Pancreas (tissue), 10 donors: ENCODE data around the gene TTC9B. TPM values are rescaled to one million over a fixed set of nuclear protein-coding genes. Genes with fewer than 3 reads are reported as not detected.

Source experiments
- ATAC-seq, 4 donors: fragments of 200-7000 bp; cut with Tn5 transposase; one replicate each; pipeline versions ENCODE4 v1.8.0 to v1.9.1; 2020; ENCODE audit warnings: mild to moderate bottlenecking in 4 of 4, moderate library complexity in 4 of 4
- DNase-seq, 6 donors: peaks; one replicate each; pipeline ENCODE4 v3.0.0-alpha.2; 2020
- FAIRE-seq: peaks from 2 replicates; lab custom pipeline; 2012; peaks lifted over from hg19 to GRCh38; lab: Jason Lieb, UNC
- H3K27ac ChIP-seq, 4 donors: fragments of 200-600 bp; sonication (generic); 1 replicate in 3 of 4; 2 replicates in 1 of 4; pipeline versions ENCODE4 v1.5.0 to v1.8.0; 2020
- H3K27me3 ChIP-seq, 4 donors: fragments of 200-600 bp; one replicate each; pipeline ENCODE4 v1.8.0; 2021
- H3K36me3 ChIP-seq, 3 donors: fragments of 200-600 bp; sonication (generic) in 1 of 3; one replicate each; pipeline versions ENCODE4 v1.5.0 to v1.8.0; 2020 to 2021
- H3K4me1 ChIP-seq, 3 donors: fragments of 200-600 bp; one replicate each; pipeline ENCODE4 v1.8.0; 2021
- H3K4me3 ChIP-seq, 4 donors: fragments of 200-600 bp; sonication (generic) in 2 of 4; one replicate each; pipeline versions ENCODE4 v1.5.0 to v1.8.0; 2020 to 2021
- H3K9me3 ChIP-seq, 4 donors: fragments of 200-600 bp; one replicate each; pipeline ENCODE4 v1.8.0; 2021
- WGBS, 2 donors: extraction: QIAGEN DNeasy Blood & Tissue Kit; methylation state at CpG; one replicate each; pipeline ENCODE4 v1.1.7; 2013; 5-methylcytosine and 5-hydroxymethylcytosine counted together
- intact Hi-C, 3 donors: fragments of 100-400 bp; cut with DNase I; formaldehyde crosslinking; loops; one replicate each; pipeline versions ENCODE4 v1.11.1 to v1.14.2; 2022
- polyA plus RNA-seq, 2 donors: library from polyadenylated mRNA; stranded (reverse); fragments of 200-250 nt; gene quantifications; one replicate each; pipeline ENCODE4 v1.2.3, GENCODE V29; 2013
- total RNA-seq, 6 donors: library from RNA; stranded (reverse); fragmentation: NEBNext Ultra II Directional in 4 of 6; extraction: Animal tissue kit (Norgen Biotek cat#: 25700) in 4 of 6; gene quantifications; one replicate each; pipeline versions ENCODE4 v1.2.1 to v1.2.4, GENCODE V29; 2021 to 2023
- TF ChIP-seq, protein P1 (sequence below), 4 donors: fragments of 200-600 bp; sonication (generic) in 3 of 4; IDR thresholded peaks; one replicate each; pipeline versions ENCODE4 v1.5.0 to v1.8.0; 2021; ENCODE audit warnings: antibody characterized with exemption in 4 of 4
- donor health status: healthy with polysubstance abuse.
- donor health status: DM: no; HTN: no; CAD: no; lungs with moderate emphysema.
- donor health status: DM: no; HTN: no; CAD: no.
- donor health status: control.
- donor health status: control.
- donor health status: Bipolar disorder and iron deficiency.
- donor health status: DM: yes; HTN: yes; CAD: no.
- donor health status: DM: no; HTN: no; CAD: no.
- donor health status: DM: no; HTN: no; CAD: no.
- donor health status: DM: yes; HTN: yes; CAD: no.

The TTC9B gene
- total and polyA plus RNA-seq, 8 donors = 0.05 TPM; not detected in 7

DNA sequence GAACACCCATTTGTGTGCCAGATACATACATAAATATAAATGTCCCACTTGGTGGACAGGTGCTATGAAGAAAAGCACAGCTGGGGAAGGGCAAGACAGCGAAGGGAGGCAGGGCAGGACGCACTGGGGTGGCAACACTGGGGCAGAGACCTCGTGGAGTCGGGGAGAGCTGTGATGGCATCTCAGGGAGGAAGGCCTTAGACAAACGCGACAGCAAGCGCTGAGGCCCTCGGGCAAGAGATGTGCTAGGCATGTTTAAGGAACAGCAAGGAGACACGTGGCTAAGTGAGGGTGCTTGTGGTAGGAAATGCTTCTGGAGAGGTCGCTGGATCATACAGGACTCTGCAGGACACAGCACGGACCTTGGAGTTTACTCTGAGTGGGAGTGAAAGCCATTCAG is 31.6 kb upstream of the TTC9B start:
- WGBS, 2 donors = 85 to 87% methylated on average over 11 of the region's 11 CpGs
- no peak for DNase-seq
- H3K27me3 ChIP-seq = no peaks in the 10 kb centered on the region
- FAIRE-seq = no peak
- peaks cover 6 to 17% (median 10%) of the 10 kb centered on the region in 3 donors for H3K4me1 ChIP-seq
- H3K36me3 ChIP-seq = peaks cover 0 to 3% (median under 1%) of the 10 kb centered on the region in 3 donors
- H3K27ac ChIP-seq = no peak overlapping the region
- H3K9me3 ChIP-seq = no peaks in the 10 kb centered on the region
- H3K4me3 ChIP-seq = no peak overlapping the region
- intact Hi-C loops = no loop called here
- ATAC-seq = no peak
- TF ChIP-seq, protein P1, sequence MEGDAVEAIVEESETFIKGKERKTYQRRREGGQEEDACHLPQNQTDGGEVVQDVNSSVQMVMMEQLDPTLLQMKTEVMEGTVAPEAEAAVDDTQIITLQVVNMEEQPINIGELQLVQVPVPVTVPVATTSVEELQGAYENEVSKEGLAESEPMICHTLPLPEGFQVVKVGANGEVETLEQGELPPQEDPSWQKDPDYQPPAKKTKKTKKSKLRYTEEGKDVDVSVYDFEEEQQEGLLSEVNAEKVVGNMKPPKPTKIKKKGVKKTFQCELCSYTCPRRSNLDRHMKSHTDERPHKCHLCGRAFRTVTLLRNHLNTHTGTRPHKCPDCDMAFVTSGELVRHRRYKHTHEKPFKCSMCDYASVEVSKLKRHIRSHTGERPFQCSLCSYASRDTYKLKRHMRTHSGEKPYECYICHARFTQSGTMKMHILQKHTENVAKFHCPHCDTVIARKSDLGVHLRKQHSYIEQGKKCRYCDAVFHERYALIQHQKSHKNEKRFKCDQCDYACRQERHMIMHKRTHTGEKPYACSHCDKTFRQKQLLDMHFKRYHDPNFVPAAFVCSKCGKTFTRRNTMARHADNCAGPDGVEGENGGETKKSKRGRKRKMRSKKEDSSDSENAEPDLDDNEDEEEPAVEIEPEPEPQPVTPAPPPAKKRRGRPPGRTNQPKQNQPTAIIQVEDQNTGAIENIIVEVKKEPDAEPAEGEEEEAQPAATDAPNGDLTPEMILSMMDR (IDR thresholded peaks at IDR 0.05) = no peak

DNA sequence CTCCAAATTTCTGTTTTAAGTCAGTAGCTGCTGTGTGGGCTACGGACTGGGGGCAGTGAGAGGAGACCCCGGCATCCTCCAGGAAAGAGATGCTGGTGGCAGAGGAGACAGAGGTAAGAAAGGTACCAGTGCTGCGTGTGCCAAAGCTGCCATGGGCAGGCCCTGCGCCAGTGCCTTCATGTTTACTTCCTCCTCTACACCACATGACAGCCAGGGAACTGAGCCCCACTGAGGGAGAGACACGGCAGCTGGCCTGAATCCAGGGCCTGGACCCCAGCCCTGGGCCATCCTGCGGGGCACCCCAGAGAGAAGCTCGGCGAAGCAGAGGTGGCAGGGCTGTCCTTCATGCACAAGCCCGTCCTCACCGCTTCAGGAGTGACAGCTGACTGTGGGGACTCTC is 31.0 kb upstream of the TTC9B start:
- intact Hi-C loops = no loop called here
- ATAC-seq = no peak
- Histone ChIP-seq H3K36me3 (no peaks in the 10 kb centered on the region), H3K4me3 (no peak overlapping the region), H3K27ac (no peak overlapping the region), H3K4me1 (peaks cover 6 to 17% (median 10%) of the 10 kb centered on the region in 3 donors), H3K9me3 (no peaks in the 10 kb centered on the region), H3K27me3 (no peaks in the 10 kb centered on the region)
- no peak for FAIRE-seq
- DNase-seq = no peak
- WGBS, 2 donors = 86 to 92% methylated on average over 10 of the region's 10 CpGs
- TF ChIP-seq, protein P1 (IDR thresholded peaks at IDR 0.05) = no peak

DNA sequence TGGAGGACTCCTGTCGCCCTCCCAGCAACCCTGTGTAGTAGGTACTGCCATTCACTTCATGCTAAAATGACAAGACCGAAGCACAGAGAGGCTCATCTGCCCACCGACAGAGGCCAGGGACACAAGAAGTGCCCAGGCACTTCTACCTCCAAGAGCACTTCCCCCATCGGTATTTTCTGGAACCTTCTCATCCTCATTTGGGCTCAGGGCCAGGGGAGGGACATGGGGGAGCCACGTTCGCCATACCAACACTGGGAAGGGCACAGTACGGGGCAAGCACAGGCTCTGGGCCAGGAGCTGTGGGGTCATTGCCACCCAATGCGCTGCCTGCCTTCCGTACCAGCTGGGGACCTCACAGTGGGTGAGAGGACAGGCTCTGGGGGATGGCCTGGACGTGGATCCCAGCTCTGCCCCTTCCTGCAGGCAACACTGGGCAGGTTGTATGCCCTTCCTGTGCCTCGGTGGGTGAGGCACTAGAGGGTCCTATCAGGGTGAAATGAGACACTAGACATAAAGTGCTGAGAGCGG is 29.6 kb upstream of the TTC9B start:
- intact Hi-C loops = no loop called here
- no peak for FAIRE-seq
- Histone ChIP-seq H3K27ac (no peak overlapping the region), H3K4me1 (peaks cover under 1 to 11% (median 6%) of the 10 kb centered on the region in 3 donors), H3K9me3 (no peaks in the 10 kb centered on the region), H3K36me3 (no peaks in the 10 kb centered on the region), H3K27me3 (no peaks in the 10 kb centered on the region), H3K4me3 (no peak overlapping the region)
- WGBS, 2 donors = 86% methylated on average over 12 of the region's 12 CpGs
- no peak for DNase-seq
- TF ChIP-seq, protein P1 (IDR thresholded peaks at IDR 0.05) = no peak
- ATAC-seq = peak in 1 of 4 donors; percentile 15

DNA sequence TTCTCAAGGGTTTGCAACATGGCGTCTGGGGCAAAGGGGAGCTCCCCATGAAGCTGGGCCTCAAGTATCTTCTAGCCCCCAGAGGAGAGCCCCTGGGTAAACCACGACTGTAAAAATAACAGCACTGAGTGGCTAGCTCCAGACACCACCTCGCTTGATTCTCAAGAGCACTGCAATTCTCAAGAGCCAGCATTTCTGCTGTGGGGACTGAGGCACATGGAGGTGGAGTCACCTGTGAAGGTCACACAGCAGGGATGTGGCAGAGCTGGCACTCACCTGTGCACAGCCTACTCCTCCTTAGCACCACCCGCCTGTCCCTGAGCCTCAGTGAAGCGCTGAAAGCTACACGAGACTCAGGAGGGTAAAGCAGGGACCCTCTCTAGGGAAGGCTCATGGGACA is 29.0 kb upstream of the TTC9B start:
- Histone ChIP-seq H3K4me1 (peaks cover 0 to 5% (median 3%) of the 10 kb centered on the region in 3 donors), H3K9me3 (no peaks in the 10 kb centered on the region), H3K27me3 (no peaks in the 10 kb centered on the region), H3K36me3 (no peaks in the 10 kb centered on the region), H3K4me3 (no peak overlapping the region), H3K27ac (no peak overlapping the region)
- DNase-seq = no peak
- ATAC-seq = peak in 1 of 4 donors; percentile 30
- FAIRE-seq = no peak
- WGBS, 2 donors = 70 to 71% methylated on average over 6 of the region's 6 CpGs
- TF ChIP-seq, protein P1 (IDR thresholded peaks at IDR 0.05) = no peak
- intact Hi-C loops = no loop called here

DNA sequence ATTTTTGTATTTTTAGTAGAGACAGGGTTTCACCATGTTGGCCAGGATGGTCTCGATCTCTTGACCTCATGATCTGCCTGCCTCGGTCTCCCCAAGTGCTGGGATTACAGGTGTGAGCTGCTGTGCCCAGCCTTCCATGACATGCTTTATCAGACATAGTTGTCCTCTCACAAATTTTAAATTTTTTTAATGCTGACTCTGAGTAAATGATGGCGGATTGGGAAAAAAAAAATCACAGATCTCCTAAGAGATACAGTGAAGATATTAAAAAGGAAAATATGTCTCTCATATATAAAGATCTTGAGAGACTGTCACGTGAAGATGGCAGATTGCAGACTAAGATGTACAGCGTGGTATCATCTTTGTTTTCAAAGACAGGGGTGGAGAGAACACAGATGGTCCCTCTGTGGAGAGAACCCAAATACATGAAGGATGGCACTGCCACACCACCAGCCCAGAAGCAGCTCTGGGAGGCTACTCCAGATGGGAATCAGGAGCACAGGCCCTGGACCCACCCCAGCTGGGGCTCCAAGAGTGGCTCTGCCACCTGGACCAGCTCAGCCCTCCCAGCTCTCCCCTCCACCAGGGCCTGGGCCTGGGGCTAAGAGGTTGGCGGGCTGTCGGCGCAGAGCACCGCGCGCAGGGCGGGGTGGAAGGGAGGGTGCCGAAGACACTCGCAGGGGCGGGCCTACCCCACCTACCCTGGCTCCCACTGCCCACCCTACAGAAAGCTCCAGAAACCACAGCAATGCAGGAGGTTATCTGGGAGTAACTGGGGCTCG is 28.3 kb upstream of the TTC9B start:
- 93 to 94% methylated on average over 16 of the region's 16 CpGs for WGBS, 2 donors
- intact Hi-C loops = no loop called here
- no peak for DNase-seq
- ATAC-seq = no peak
- Histone ChIP-seq H3K4me3 (no peak overlapping the region), H3K27ac (no peak overlapping the region), H3K4me1 (no peaks in the 10 kb centered on the region), H3K36me3 (peaks cover 0 to 4% (median 0%) of the 10 kb centered on the region in 3 donors), H3K9me3 (no peaks in the 10 kb centered on the region), H3K27me3 (no peaks in the 10 kb centered on the region)
- FAIRE-seq = no peak
- TF ChIP-seq, protein P1 (IDR thresholded peaks at IDR 0.05) = no peak
